Spleen (tissue), 11 donors: Measurements from ENCODE around the gene IGHMBP2. TPM values are rescaled to one million over a fixed set of nuclear protein-coding genes. Genes with fewer than 3 reads are reported as not detected.

Experiments
- DNase-seq: peaks from one replicate; pipeline ENCODE4 v3.0.0-alpha.2; 2020
- H3K27ac ChIP-seq, 8 donors: fragments of 200-600 bp; sonication (generic) in 7 of 8; 1 replicate in 4 of 8; 2 replicates in 4 of 8; pipeline versions ENCODE4 v1.5.0 to v1.8.0; 2016 to 2021; ENCODE audit warnings: inconsistent platforms in 4 of 8, mild to moderate bottlenecking in 4 of 8, moderate library complexity in 1 of 8
- H3K27me3 ChIP-seq, 7 donors: fragments of 200-600 bp; sonication (generic) in 6 of 7; replicated peaks in 1 of 7; 1 replicate in 4 of 7; 2 replicates in 3 of 7; pipeline versions ENCODE4 v1.5.0 to v1.8.0; 2016 to 2021; ENCODE audit warnings: inconsistent platforms in 3 of 7, mild to moderate bottlenecking in 1 of 7
- H3K36me3 ChIP-seq, 6 donors: fragments of 200-600 bp; sonication (generic) in 5 of 6; 1 replicate in 4 of 6; 2 replicates in 2 of 6; pipeline versions ENCODE4 v1.5.0 to v1.8.0; 2016 to 2021; ENCODE audit warnings: inconsistent platforms in 2 of 6
- H3K4me1 ChIP-seq, 6 donors: fragments of 200-600 bp; sonication (generic) in 5 of 6; 1 replicate in 3 of 6; 2 replicates in 3 of 6; pipeline versions ENCODE4 v1.5.0 to v1.8.0; 2016 to 2021; ENCODE audit warnings: inconsistent platforms in 3 of 6
- H3K4me3 ChIP-seq, 8 donors: fragments of 200-600 bp; sonication (generic) in 7 of 8; 1 replicate in 4 of 8; 2 replicates in 4 of 8; pipeline versions ENCODE4 v1.5.0 to v1.8.0; 2016 to 2021; ENCODE audit warnings: inconsistent platforms in 4 of 8, mild to moderate bottlenecking in 4 of 8, moderate library complexity in 2 of 8
- H3K9me3 ChIP-seq, 8 donors: fragments of 200-600 bp; sonication (generic) in 7 of 8; 1 replicate in 4 of 8; 2 replicates in 4 of 8; pipeline versions ENCODE4 v1.5.0 to v1.8.0; 2016 to 2021; ENCODE audit warnings: inconsistent platforms in 4 of 8
- POLR2A ChIP-seq, 3 donors: fragments of 450-650 bp; IDR thresholded peaks; one replicate each; pipeline ENCODE4 v1.5.1; 2017; ENCODE audit warnings: antibody characterized with exemption in 3 of 3, mild to moderate bottlenecking in 1 of 3
- POLR2AphosphoS5 ChIP-seq, 3 donors: sonication (generic); formaldehyde crosslinking; IDR thresholded peaks; one replicate each; pipeline ENCODE4 v1.5.1; 2017; ENCODE audit warnings: antibody characterized with exemption in 3 of 3
- WGBS, 5 donors: extraction: QIAGEN DNeasy Blood & Tissue Kit in 3 of 5; methylation state at CpG; one replicate each; pipeline versions ENCODE4 v1.1.5 to v1.1.7; 2013 to 2018; 5-methylcytosine and 5-hydroxymethylcytosine counted together
- intact Hi-C: fragments of 100-400 bp; cut with DNase I; formaldehyde crosslinking; loops from one replicate; pipeline ENCODE4 v1.15.0; 2023; ENCODE audit warnings: low total_unique reads
- polyA plus RNA-seq, 3 donors: library from polyadenylated mRNA; stranded (reverse); fragments of 200-250 nt; gene quantifications; one replicate each; pipeline ENCODE4 v1.2.1, GENCODE V29; 2013
- total RNA-seq, 7 donors: library from RNA; depleted of rRNA in 3 of 7; stranded (reverse); fragments of >200 nt in 3 of 7; fragmentation: NEBNext Ultra II Directional in 4 of 7; extraction: Animal tissue kit (Norgen Biotek cat#: 25700) in 4 of 7; gene quantifications; one replicate each; pipeline versions ENCODE4 v1.1.0 to v1.2.1, GENCODE V29; 2016 to 2021
- TF ChIP-seq, protein P1 (sequence below), 11 experiments: fragments of 200-600 bp in 7 of 11; fragments of 450-650 bp in 4 of 11; sonication (generic) in 4 of 11; IDR thresholded peaks in 8 of 11; conservative IDR thresholded peaks in 3 of 11; 1 replicate in 7 of 11; 2 replicates in 4 of 11; pipeline versions ENCODE4 v1.4.0 to v1.8.0; 2016 to 2021; ENCODE audit warnings: antibody characterized with exemption in 11 of 11, inconsistent platforms in 4 of 11, mild to moderate bottlenecking in 1 of 11
- donor health status: healthy with polysubstance abuse.
- donor health status: DM: no; HTN: no; CAD: no; lungs with moderate emphysema.
- donor health status: DM: no; HTN: no; CAD: no.
- donor health status: Bipolar disorder and iron deficiency.
- donor health status: healthy.
- donor health status: DM: no; HTN: no; CAD: no.
- donor health status: DM: yes; HTN: yes; CAD: no.

The IGHMBP2 gene
- total and polyA plus RNA-seq, 10 donors = 8.2 to 31.6 (median 24.6) TPM

DNA sequence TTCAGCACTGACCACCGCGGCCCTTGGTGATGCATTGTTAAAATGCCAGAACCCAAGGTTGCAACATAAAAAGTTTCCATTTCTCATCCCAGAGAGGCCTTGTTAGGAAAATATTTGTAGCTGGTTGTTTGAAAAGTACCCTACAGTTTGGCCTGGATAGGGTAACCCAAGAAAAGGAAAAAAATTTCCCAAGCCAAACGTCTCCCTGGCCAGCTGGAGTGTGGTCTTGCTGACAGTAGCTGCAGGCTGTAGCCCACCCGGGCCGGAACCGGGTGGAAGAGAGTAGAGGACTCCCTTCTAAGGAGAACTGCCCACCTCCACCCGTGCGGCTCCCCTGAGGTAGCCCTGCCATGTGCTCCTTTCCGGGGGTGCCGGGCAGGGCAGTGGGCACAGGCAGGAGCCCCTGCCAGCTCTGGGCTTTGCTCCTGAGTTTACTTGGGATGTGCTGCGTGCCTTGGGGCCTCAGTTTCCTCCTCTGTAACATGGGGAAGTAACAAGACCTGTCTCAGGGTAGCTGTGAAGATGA is 38.5 kb downstream of the IGHMBP2 start:
- H3K4me3 ChIP-seq = no peak overlapping the region
- H3K27ac ChIP-seq = peak overlapping the region in 1 of 8 donors; percentile 26
- TF ChIP-seq, protein P1, sequence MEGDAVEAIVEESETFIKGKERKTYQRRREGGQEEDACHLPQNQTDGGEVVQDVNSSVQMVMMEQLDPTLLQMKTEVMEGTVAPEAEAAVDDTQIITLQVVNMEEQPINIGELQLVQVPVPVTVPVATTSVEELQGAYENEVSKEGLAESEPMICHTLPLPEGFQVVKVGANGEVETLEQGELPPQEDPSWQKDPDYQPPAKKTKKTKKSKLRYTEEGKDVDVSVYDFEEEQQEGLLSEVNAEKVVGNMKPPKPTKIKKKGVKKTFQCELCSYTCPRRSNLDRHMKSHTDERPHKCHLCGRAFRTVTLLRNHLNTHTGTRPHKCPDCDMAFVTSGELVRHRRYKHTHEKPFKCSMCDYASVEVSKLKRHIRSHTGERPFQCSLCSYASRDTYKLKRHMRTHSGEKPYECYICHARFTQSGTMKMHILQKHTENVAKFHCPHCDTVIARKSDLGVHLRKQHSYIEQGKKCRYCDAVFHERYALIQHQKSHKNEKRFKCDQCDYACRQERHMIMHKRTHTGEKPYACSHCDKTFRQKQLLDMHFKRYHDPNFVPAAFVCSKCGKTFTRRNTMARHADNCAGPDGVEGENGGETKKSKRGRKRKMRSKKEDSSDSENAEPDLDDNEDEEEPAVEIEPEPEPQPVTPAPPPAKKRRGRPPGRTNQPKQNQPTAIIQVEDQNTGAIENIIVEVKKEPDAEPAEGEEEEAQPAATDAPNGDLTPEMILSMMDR (IDR thresholded peaks at IDR 0.05 in 8 of 11, conservative IDR thresholded peaks at IDR 0.05 in 3 of 11) = no peak
- TF ChIP-seq POLR2AphosphoS5 (IDR thresholded peaks at IDR 0.05) = no peak
- no peak for TF ChIP-seq POLR2A (IDR thresholded peaks at IDR 0.05)
- H3K36me3 ChIP-seq = peaks cover 0 to 52% (median 32%) of the 10 kb centered on the region in 6 donors
- no peaks in the 10 kb centered on the region for H3K27me3 ChIP-seq
- peak; percentile 61 for DNase-seq
- H3K9me3 ChIP-seq = no peaks in the 10 kb centered on the region
- WGBS, 5 donors = 80 to 89% (median 81%) methylated on average over 10 to 11 of the region's 11 CpGs
- no peaks in the 10 kb centered on the region for H3K4me1 ChIP-seq
- intact Hi-C loops = no loop called here

DNA sequence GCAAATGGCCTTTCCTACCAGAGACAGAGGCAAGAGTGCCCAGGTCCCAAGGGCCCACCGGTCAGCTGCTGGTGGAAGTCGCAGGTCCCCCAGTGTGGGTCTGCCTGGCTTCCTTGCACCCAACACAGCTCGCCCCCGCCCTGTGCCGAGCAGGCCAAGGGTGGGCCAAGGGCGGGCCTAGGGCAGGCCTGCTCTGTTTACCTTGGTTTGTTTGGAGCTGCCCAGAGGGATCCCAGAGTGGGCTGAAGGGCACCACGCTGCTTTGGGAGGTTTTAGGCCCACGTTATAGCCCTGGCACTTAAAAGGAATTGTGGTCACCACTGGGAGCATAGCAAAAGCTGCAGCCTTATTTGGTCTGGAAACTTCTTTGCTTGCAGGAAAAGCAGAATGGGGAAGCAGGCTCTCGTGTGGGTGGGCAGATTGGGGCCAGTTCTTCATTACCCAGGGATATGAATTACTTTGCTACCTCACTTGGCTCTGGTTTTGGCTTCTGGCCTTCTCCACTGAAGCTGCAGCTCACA is 39.1 kb downstream of the IGHMBP2 start:
- 53 to 82% (median 69%) methylated on average over 5 to 9 of the region's 9 CpGs for WGBS, 5 donors
- H3K27me3 ChIP-seq = no peaks in the 10 kb centered on the region
- peaks cover 0 to 45% (median 25%) of the 10 kb centered on the region in 6 donors for H3K36me3 ChIP-seq
- TF ChIP-seq, protein P1 (IDR thresholded peaks at IDR 0.05 in 8 of 11, conservative IDR thresholded peaks at IDR 0.05 in 3 of 11) = no peak
- TF ChIP-seq POLR2AphosphoS5 (IDR thresholded peaks at IDR 0.05) = peak in 1 of 3 donors; percentile 8
- no peaks in the 10 kb centered on the region for H3K4me1 ChIP-seq
- peak; percentile 69 for DNase-seq
- intact Hi-C loops = no loop called here
- no peak overlapping the region for H3K4me3 ChIP-seq
- no peaks in the 10 kb centered on the region for H3K9me3 ChIP-seq
- peak overlapping the region in 1 of 8 donors; percentile 26 for H3K27ac ChIP-seq

DNA sequence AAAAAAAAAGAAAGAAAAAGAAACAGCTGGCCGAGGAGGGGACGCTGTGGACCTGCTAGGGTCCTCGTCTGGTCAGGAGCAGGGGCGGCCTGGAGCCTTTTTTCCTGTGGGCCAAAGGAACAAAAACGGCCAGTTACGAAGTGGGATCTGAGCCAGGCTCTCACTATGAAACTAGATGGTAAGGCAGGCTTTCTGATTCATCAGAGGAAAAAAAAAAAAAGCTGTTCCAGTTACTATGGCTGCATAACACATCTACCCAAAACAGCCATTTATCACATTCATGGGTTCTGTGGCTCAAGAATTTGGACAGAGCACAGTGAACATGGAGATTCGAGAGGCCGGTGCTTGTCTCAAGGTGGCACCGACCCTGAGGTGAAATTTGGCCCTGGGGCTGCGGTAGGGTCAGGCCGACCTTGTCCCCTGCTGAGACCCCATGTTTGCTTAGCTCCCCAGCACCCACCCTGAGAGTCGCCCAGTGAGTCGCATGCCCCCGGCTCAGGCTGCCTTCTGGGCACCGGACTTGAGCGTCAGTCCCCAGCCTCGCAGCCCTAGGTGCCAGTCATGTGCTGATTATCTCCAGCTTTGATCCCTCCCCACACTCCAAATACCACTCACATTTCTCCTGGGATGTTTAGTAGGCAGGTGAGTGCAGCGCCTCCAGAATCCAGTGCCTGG is 42.9 kb downstream of the IGHMBP2 start:
- H3K27ac ChIP-seq = no peak overlapping the region

More for the DNA sequence above, 42.9 kb downstream of the IGHMBP2 start:
- DNase-seq = peak; percentile 35
- no peak overlapping the region for H3K4me3 ChIP-seq
- peaks cover 0 to 8% (median 0%) of the 10 kb centered on the region in 6 donors for H3K36me3 ChIP-seq
- H3K9me3 ChIP-seq = no peaks in the 10 kb centered on the region
- WGBS, 5 donors = 78 to 86% (median 84%) methylated on average over 17 to 18 of the region's 18 CpGs
- TF ChIP-seq POLR2AphosphoS5 (IDR thresholded peaks at IDR 0.05) = peak in 1 of 3 donors; percentile 11
- TF ChIP-seq, protein P1 (IDR thresholded peaks at IDR 0.05 in 8 of 11, conservative IDR thresholded peaks at IDR 0.05 in 3 of 11) = no peak
- H3K4me1 ChIP-seq = no peaks in the 10 kb centered on the region
- intact Hi-C loops = no loop called here
- H3K27me3 ChIP-seq = peaks cover 0 to 23% (median 0%) of the 10 kb centered on the region in 7 donors
